PFSK-1 (cell line): ENCODE results near the gene UST.

Experiments used
- FOXP2 ChIP-seq: optimal IDR thresholded peaks from 2 replicates; pipeline ENCODE3; 2011; ENCODE audit warnings: borderline replicate concordance, control low read depth, inconsistent platforms; ENCODE audit not compliant: insufficient read depth; ENCODE audit errors: extremely low read length, extremely low read depth
- POLR2AphosphoS5 ChIP-seq: IDR thresholded peaks from 2 replicates; pipeline ENCODE4 v1.6.1; 2012; ENCODE audit warnings: low read depth, mild to moderate bottlenecking, control low read depth, low read length, moderate library complexity
- SIN3A ChIP-seq: IDR thresholded peaks from 2 replicates; pipeline ENCODE4 v1.6.1; 2012; ENCODE audit warnings: mild to moderate bottlenecking, low read length, moderate library complexity, borderline replicate concordance; ENCODE audit not compliant: insufficient read depth
- TAF1 ChIP-seq: IDR thresholded peaks from 2 replicates; pipeline ENCODE4 v1.6.1; 2012; ENCODE audit warnings: low read length, control low read depth, borderline replicate concordance; ENCODE audit not compliant: insufficient read depth
- TF ChIP-seq, protein P1 (sequence below), 2 experiments: IDR thresholded peaks; 2 replicates each; pipeline versions ENCODE4 v1.6.1 to v1.8.0; 2011 to 2012; ENCODE audit warnings: low read depth in 2 of 2, low read length in 2 of 2, control low read depth in 1 of 2, inconsistent platforms in 1 of 2, mild to moderate bottlenecking in 1 of 2, moderate library complexity in 1 of 2; ENCODE audit not compliant: insufficient read depth in 1 of 2

DNA sequence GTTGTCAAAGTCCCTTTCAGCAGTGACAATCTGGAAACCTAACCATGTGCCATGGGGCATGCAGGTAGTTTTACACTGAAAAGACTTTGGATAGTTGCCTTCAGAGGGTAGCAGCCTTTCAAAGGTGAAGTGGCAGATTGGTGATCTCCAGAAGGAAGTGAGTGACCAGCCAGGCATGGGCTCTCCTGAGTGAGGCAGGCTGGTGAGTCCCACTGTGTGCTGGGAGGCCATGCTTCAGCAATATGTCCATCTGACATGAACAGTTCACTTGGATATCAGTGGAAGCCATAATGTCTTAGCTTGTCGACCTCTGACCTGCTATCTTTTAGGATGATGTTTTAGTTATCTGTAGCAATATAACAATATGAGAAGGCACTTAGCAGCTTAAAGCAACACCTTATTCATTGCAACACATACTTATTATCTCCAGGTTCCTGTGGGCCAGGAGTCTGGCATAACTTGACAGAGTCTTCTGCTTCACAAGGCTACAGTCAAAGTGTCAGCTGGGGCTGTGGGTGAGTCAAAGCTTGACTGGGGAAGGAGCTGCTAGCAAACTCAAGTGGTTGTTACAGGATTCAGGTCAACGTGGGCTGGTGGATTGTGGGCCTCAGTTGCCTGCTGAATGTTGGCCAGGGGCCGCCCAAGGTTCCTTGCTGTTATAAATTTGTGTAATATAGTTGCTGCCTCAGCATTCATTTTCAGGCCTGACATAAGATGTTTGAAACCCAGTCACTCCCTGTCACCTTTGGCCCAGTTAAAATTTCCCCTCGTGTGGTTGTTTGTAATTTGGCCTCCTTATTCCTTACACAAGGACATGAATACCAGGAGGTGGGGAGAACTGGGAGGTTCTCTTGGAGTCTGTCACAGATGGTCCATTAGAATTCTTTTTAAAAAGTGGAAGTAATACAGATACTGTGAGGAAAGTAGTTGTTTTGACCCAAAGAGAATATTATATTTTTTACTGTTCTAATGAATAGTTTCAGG is 100.2 kb downstream of the UST start:
- TF ChIP-seq POLR2AphosphoS5 = no peak
- TF ChIP-seq, protein P1, sequence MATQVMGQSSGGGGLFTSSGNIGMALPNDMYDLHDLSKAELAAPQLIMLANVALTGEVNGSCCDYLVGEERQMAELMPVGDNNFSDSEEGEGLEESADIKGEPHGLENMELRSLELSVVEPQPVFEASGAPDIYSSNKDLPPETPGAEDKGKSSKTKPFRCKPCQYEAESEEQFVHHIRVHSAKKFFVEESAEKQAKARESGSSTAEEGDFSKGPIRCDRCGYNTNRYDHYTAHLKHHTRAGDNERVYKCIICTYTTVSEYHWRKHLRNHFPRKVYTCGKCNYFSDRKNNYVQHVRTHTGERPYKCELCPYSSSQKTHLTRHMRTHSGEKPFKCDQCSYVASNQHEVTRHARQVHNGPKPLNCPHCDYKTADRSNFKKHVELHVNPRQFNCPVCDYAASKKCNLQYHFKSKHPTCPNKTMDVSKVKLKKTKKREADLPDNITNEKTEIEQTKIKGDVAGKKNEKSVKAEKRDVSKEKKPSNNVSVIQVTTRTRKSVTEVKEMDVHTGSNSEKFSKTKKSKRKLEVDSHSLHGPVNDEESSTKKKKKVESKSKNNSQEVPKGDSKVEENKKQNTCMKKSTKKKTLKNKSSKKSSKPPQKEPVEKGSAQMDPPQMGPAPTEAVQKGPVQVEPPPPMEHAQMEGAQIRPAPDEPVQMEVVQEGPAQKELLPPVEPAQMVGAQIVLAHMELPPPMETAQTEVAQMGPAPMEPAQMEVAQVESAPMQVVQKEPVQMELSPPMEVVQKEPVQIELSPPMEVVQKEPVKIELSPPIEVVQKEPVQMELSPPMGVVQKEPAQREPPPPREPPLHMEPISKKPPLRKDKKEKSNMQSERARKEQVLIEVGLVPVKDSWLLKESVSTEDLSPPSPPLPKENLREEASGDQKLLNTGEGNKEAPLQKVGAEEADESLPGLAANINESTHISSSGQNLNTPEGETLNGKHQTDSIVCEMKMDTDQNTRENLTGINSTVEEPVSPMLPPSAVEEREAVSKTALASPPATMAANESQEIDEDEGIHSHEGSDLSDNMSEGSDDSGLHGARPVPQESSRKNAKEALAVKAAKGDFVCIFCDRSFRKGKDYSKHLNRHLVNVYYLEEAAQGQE (IDR thresholded peaks at IDR 0.05; ENCODE audit: insufficient read depth in 1 of 2, low read depth in 2 of 2, low read length in 2 of 2) = no peak
- no peak for TF ChIP-seq SIN3A
- TF ChIP-seq TAF1 = no peak
- TF ChIP-seq FOXP2 = no peak
